HUDEP-2 (cell line): ENCODE data around the gene FILIP1L.
A peak's percentile ranks its signal among the peaks of the same experiment; 100 is the strongest.

Experiments
- DNase-seq, 76 experiments: peaks; one replicate each; lab custom pipeline; 2025; ENCODE audit not compliant: unreplicated experiment in 76 of 76; lab: John Stamatoyannopoulos, UW

FILIP1L gene

DNA sequence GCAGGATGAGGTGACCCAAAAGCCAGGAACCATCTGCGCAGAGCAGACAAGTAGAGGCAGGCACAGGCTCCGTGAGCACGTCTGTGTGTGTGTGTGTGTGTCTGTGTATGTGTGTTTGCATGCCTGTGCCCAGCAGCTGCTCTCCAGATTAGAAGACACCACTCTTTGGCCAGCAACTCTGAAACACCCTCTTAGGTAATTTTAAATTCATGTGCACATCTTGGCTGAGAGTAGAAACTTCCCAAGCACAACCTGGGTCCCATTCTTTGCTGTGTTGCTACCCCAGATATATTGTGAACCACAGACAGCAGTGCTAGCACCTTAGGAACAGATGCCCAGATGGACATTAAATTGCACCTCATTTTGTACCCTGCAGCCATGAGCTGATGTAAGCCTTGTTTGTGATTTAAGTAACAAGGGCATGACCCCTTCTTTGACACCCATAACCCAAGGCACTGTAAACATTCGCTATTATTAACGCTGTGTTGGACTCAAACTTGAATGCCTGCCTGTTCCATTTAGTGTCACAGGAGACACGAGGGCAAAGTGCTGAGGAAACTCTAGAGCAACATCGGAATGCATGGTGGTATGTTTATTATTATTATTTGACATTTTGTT, at the start of gene FILIP1L:
FILIP1L (minus strand) TSS at position 89 of the 618 bp plus-strand sequence.
- DNase-seq = no peak

DNA sequence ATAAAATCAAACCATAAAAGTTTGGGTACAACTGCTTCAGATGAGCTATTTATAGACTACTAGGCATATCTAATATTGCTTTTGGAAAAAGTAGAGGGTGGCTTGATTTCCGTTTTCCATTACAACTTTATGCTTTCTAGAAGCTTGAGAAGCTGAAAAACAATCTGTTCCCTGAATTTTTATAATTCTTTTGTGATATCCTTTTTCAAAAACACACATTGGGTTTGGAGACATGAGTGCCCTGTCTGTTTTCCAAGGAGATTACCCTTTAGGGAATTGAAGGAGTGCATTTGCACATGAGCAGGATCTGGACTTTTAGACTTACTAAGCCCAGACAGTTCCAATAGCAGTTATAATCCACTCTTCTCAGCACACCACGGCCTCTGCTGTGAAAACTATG, 49.5 kb upstream of the FILIP1L start:
- no peak for DNase-seq

DNA sequence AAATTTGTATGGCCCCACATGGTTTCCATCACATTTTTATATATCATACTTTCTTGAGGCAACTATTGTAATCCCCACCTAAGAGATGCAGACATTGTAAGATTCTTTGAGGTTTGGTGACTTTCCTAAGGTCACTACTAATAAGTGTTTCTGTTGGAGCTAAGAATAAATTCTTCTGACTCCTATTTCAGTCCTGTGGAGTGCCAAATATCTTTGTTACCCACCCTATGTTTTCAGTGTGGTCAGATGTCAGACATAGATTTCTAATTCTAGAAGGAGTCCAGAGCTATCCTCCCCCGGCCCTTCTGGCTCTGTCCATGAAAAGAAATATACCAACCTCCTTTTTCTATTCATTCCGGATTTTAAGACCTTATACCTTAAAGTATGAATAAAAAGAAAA, 46.2 kb upstream of the FILIP1L start:
- no peak for DNase-seq

DNA sequence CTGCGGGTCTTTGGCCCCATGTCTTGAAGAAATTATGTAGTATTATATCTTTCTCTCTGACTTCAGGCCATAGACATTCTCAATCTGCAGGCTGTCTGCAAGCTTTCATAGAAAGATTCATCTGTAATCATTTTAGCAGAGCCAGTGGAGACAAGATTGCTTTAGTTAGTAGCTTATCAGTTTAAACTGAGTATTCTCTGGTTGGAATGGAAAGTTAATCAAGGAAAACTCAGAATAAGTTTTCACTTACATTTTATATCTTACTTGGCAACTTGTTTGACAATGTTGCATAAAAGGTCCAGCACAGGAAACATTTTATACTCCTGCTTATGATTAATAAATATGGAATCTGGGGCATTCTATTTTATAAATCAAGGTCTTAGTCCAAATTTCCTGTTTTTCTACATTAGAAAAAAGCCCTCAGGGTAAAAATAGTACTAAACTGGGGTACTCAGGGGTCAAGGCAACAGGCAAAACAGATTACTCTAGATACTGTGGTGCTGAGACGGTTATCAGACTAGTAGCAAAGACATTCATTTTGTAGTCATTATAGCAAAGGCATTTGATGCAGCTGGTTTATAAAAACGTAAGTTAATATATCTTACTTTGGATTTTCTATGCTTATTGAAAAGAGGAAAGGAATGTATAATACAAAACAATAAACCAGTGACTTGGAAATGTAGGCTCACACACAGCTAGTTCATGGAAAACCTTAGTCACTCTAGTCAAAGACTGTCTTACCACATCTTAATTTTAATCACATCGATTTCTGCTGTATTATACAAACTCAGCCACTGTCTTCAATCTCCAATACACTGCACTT, 45.2 kb upstream of the FILIP1L start:
- DNase-seq = no peak

DNA sequence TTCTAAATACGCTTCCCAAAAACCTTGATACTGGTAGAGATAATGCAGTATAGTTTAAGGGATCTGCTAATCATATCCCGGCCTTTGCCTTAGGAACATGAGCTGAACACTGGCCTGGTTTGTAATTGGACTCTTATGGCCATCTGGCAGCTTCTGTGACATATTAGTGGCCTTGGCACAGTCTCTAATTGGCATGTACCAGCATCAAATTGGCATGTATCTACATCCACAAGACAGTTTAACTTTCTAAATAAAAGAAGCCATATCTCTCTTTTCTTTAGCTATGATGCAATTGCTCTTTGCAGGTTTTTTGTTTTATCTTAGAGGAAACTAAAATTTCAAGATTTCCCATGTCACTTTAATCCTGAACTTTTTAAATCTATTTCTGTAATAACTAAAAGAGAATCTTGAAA, 44.6 kb upstream of the FILIP1L start:
- DNase-seq = no peak

DNA sequence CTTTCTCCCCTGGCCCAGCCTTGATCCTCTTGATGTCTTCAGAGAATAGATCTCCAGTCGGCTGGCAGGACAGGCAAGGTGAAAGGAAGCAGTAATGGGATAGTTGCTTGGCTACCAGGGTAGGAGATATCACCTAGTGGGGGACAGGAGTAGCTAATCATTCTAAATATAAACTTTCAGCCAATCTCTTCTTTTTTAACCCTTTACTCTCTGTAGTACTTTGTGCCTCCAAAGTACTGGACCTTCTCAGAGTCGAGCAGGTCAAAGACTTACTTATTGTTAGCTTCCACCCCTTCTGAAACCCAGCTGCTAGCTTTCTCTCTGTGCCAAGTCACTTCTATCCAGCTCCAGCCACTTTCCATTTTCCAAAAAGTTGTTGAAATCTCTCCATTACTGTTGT, 43.4 kb upstream of the FILIP1L start:
- no peak for DNase-seq

DNA sequence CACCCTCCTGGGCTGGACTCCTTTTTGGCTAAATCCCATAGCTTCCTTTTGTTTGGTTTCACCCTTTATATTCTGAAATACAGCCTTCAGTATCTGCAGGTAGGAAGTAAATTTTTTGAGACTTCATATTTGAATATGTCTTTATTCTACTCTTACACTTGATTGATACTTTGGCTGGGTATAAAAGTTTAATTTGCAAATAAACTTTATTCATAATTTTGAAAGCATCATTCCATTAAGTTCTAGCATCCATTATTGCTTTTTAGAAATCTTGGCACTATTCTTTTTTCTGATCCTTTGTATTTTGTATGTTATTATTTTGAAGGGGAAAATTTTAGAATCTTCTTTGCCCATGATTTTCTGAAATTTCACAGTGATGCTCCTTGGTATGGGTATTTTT, 41.3 kb upstream of the FILIP1L start:
- no peak for DNase-seq

DNA sequence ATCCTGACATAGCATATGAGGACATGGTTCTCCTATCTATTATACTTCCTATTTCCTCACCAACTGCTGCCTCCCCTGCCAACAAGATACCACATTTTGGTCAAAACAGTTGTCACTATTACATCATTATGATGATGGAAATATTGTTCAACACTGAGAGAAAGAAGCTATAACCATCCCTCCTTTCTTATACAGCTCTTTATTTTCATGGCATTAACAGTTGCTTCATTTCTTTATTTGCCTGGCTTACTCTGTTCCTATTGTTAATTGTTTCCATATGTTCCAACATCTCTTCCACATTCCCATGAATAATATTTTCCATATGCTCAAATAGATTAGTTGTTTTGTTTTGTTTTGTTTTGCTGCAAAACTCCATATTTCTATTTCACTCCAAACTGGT, 40.8 kb upstream of the FILIP1L start:
- DNase-seq = no peak

DNA sequence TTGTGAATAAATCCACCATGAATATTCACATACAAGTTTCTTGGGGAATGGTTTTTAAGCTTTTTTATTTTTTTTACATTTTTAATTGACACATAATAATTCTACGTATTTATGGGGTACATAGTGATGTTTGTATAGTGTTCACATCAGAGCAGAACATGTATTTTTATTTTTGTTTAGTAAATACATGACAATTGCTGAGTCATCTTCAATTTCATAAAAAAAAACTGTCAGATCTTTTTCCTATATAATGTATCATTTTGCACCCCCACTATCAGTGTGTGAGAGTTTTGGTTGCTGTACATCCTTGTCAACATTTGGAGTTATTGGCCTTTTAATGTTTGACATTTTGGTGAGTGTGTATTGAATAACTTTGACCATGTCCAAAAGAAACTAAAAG, 39.9 kb upstream of the FILIP1L start:
- DNase-seq = no peak

DNA sequence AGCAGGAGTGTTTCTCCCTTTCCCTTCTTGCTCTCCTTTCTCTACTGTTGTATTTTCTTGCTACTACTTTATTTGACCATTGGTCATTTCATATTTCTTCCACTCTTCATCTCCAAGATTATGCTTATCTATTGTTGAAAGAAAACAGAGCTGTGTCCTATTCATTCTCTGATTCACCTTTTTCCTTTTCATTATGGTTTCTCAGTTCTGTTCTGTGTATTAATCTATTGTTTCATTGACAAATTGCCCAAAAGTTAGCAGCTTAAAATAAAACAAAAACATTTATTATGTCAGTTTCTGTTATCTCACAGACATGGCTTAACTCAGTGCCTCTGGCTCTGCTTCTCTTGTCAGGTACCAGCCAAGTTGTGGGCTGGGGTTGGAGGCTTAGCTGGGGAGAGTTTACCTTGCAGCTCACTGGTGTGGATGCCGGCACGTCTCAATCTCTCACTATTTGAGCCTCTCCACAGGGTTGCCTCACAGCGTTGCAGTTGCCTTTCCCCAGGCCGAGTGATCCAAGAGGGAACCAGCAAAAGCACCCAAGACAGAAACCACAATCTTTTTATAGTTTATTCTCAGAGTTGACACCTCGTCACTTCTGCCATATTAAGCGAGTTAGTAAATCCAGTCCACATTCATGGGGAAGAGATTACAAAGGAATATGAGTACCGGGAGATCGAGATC, 36.9 kb upstream of the FILIP1L start:
- DNase-seq = no peak

DNA sequence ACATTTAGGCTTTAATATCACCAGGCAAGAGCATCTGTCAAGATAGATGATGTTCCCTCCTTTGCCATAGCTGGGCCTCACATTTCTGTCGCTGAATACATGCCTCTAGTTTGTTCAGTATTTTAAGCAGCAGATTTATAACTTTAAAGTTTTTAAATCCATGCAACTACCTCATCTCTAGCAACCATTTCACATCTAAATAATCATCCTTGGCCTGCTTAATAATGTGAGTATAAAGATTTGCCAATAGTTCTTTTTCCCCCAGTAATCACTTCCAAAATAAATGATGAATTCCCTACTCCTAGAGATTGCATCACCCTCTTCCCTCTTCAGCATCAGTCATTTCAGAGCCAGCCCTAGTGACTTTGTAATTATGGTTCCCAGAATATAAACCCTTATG, 36.2 kb upstream of the FILIP1L start:
- DNase-seq = no peak

DNA sequence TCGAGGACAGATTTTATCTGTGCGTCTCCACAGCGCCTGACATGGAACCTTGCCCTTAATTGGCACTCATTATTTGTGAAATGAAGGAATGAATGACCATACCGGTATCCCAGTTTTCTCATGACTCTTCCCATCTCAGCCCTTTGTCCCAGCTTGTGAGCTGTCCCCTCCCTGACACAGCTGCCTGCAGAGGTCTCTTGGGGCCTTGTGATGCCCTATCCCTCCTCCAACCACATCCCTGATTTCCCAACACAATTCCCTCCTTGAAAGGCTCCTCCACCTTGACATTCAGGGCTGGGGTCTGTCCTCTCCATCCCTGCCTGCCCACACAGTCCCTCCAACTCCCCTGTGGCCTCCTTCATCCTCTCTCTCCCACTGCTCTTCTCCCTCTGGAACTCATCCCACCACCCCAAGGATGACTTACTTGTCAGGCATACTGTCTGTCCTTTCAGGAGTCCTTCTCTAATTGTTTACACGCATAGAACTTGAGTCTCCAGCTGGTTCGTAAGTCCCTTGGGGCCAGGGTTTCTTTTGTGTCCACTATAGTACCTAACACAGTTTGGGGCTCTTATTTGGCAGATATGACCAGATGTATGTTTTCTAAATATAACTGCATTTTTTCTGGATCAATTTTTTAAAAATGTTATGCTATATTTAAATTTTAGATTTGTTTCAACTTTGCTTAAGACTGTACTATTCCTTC, 35.6 kb upstream of the FILIP1L start:
- DNase-seq = no peak

DNA sequence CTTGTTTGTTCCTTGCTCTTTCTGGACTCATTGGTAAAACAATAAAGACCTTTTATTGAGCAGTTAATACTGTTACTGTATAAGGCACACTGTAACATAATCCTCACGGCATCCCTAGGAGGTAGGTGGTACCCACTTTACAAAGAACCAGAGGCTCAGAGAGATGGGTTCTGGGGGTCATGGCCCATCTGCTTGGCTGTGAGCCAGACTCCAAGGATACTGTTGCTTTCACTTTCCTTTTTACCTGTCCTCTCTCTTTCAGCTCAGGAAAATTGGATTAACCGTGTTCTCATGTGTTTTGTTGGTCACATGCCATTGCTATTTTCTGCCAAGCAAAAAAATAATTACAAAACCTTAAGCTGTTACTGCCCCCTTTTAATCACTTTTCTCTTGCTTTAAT, 34.8 kb upstream of the FILIP1L start:
- no peak for DNase-seq

DNA sequence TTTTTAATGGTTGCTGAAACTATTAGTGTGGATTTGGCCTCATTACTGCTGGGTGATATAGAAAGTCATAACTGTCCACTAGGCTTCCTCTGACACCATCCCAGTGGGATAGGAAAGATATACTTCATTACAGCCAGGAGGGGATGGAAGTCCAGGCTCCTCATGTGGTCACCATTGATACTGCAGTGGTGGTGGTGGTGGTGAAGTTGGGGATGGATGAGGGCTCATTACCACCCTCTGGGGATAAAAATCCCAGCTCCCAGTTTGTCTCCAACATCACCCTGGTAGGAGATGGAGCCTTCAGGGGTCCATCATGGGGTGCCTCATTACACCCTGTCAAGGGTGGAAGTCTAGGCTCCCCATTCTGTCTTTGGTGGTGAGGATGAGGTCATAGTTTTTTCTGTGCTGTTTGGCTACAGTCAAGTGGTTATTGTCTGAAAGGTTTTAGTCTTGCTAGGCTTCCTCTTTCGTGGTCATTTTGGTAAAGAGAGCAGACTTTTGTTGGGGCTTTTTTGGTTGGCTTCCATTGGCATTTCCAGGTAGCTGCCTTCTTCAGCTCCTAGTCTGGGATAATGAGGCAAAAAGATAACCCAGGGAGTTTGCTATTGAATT, 30.1 kb upstream of the FILIP1L start:
- DNase-seq = no peak

DNA sequence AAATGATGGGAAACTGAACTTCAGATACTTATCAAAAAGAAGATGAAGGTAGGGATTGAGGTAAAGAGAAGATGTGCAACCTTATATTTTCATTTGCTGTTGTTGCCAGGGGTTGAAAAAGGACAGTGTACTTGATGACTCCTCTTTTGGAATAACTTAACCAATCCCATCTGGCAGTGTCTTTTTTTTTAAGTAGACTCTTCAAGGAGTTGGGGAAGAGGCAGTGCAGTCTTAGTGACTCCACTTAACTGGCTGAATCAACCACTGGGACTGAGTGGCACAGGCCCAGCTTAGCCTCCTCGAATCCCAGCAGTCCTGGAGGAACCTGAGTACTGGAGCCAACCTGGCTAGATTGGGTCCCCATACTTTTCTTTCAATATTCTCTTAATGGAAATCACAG, 27.3 kb upstream of the FILIP1L start:
- peak in 1 of 76 experiments; percentile 1 for DNase-seq

DNA sequence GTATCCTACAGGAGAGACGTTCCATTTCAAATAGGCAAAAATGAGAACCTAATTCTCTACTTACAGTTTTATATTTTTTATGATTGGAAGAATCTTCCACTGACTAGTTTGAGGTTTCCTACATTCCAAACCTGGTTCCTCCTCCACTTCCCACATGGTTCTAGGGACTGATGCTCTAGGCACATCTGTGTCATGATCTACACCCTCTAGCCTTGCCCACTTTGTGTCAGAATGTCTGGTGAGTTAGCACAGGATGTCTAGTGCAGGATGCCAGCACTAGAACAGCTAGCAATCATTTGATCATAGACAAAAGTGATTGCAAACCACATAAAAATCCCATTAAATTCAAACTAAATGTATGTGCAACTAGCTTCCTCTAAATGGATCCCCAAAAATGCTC, 26.7 kb upstream of the FILIP1L start:
- no peak for DNase-seq

DNA sequence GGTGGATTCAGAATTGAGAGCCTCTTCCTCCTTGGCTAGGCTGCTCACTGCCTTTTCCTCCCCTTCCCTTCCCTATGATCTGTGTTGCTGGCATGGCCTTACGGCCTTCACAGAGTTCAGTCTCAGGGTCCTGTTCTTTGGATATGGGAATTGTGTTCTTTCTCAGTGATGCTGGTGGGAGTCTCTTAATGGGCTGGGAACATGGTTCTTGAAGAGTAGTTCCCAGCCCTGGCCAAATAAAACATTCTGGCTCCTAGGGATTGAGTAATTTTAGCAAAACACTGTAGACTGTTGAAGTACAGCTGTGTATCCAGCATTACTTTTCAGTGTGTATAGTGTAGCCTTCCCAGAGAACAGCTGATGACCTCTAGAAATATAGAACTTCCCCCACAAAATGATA, 22.6 kb upstream of the FILIP1L start:
- no peak for DNase-seq

DNA sequence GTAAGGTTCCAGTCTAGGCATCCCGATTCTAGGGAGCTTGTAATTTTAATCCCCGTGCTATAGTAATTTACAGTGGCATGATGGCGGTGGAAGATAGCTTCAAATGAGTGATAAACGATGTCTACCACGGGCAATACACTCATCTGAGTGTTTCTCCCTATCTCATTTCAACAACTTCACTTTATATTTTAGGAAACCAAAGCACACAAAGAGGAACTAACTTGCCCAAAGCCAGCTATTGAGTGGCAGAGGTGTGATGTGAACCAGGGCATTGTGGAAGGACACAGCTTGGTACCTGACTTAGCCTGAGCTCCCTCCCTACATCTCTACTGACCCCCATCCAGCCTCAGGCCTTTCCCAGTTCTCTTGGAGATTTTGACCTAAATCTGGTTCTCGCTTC, 16.9 kb upstream of the FILIP1L start:
- no peak for DNase-seq

DNA sequence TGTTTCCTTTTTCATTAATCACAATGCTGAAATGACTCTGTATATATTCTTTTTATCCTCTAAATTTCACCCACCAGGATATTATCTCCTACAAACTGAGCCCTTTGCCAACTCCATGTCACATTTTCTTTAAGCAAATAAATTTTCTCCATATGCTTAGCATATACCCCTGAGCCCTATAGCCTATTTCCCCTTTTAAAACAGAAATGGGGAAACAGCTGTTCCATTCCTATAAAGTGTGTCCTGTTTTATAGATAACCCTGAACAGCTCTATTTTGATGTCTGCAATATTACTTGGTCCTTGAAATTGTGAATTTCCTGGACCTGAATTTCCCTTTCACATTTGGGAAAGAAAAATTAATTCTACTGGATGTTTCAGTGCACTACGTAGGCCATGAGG, 15.6 kb upstream of the FILIP1L start:
- no peak for DNase-seq

DNA sequence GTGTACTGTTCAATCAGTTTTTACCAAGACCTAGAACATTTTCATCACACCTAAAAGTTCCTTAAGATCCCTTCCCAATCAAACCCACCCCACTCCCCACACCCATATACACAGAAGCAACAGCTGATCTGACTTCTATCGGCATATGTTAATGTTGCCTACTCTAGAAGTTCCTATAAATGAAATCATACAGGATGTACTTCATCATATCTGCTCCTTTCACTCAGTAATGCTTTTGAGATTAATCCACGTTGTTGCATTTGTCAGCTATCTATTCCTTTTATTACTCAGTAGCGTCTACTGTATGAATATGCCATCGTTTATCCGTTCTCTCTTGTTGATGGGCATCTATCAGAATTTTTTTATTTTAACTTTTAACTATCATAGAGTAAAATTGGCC, 14.3 kb upstream of the FILIP1L start:
- DNase-seq = no peak

DNA sequence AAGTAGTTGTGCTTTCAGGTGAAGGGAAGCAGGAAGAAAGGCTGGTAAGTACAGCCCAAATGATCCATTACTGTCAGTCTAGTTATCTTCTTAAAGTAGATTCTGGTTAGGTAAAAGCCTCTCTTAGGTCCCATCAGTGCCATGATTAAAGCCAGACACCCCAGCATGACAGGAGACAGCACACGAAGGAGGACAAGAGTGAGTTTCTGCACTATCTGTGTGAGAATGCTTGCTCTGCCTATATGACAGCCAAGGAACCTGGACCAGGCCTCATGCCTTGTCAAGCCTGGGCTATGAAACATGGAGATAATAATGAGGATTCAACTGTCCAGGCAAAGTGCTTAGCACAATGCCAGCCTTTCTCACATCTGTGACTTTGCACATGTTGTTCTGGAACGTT, 13.5 kb upstream of the FILIP1L start:
- DNase-seq = no peak
